ENCODE measurements around the gene SH3GL3.

SH3GL3 gene

GRCh38 chr15:83422541-83422940 lies 24.6 kb upstream of the SH3GL3 start:
- DNase-seq (ENCODE audit: low spot score) = no peak
- no peak for TF ChIP-seq CTCF (IDR thresholded peaks at IDR 0.05; ENCODE audit: extremely low read depth, insufficient read depth, missing control alignments)
- in situ Hi-C loops (cut with MboI; ENCODE audit: low pct_unique_long_range_greater_than_20kb, low sequenced_read_pairs, unreplicated experiment) = no loop called here

GRCh38 chr15:83424101-83424500 lies 23.0 kb upstream of the SH3GL3 start:
- TF ChIP-seq CTCF (IDR thresholded peaks at IDR 0.05; ENCODE audit: extremely low read depth, insufficient read depth, missing control alignments) = no peak
- in situ Hi-C loops (cut with MboI; ENCODE audit: low pct_unique_long_range_greater_than_20kb, low sequenced_read_pairs, unreplicated experiment) = no loop called here
- DNase-seq (ENCODE audit: low spot score) = no peak

- in situ Hi-C loops (cut with MboI; ENCODE audit: low pct_unique_long_range_greater_than_20kb, low sequenced_read_pairs, unreplicated experiment) = no loop called here
- no peak for DNase-seq (ENCODE audit: low spot score)
- TF ChIP-seq CTCF (IDR thresholded peaks at IDR 0.05; ENCODE audit: extremely low read depth, insufficient read depth, missing control alignments) = no peak
Measured at GRCh38 chr15:83430441-83430840, 16.7 kb upstream of the SH3GL3 start.

GRCh38 chr15:83431521-83431920 lies 15.6 kb upstream of the SH3GL3 start:
- in situ Hi-C loops (cut with MboI; ENCODE audit: low pct_unique_long_range_greater_than_20kb, low sequenced_read_pairs, unreplicated experiment) = no loop called here
- no peak for TF ChIP-seq CTCF (IDR thresholded peaks at IDR 0.05; ENCODE audit: extremely low read depth, insufficient read depth, missing control alignments)
- DNase-seq (ENCODE audit: low spot score) = no peak

GRCh38 chr15:83435202-83435601 lies 11.9 kb upstream of the SH3GL3 start:
- DNase-seq (ENCODE audit: low spot score) = no peak
- TF ChIP-seq CTCF (IDR thresholded peaks at IDR 0.05; ENCODE audit: extremely low read depth, insufficient read depth, missing control alignments) = no peak
- in situ Hi-C loops (cut with MboI; ENCODE audit: low pct_unique_long_range_greater_than_20kb, low sequenced_read_pairs, unreplicated experiment) = no loop called here

- in situ Hi-C loops (cut with MboI; ENCODE audit: low pct_unique_long_range_greater_than_20kb, low sequenced_read_pairs, unreplicated experiment) = no loop called here
- DNase-seq (ENCODE audit: low spot score) = no peak
- no peak for TF ChIP-seq CTCF (IDR thresholded peaks at IDR 0.05; ENCODE audit: extremely low read depth, insufficient read depth, missing control alignments)
Measured at GRCh38 chr15:83435782-83436181, 11.4 kb upstream of the SH3GL3 start.
